K562 (cell line): ENCODE measurements around the gene MORC4. TPM values are rescaled to one million over a fixed set of nuclear protein-coding genes. Genes with fewer than 3 reads are reported as not detected.

ENCODE experiments used
- ATAC-seq: fragments of 200-7000 bp; cut with Tn5 transposase; 3 replicates; pipeline ENCODE4 v1.9.1; 2020; ENCODE audit warnings: moderate library complexity
- BruUV-seq: library from RNA; stranded (reverse); fragments of 400-500 nt; replicated peaks from 2 replicates; lab custom pipeline; 2021; lab: Mats Ljungman, UMichigan
- CTCF ChIA-PET: fragments of 300-600 bp; formaldehyde crosslinking; extraction: SDS; loops from one replicate; lab custom pipeline; 2021; ENCODE audit warnings: low intra/inter-chr PET ratio; lab: Yijun Ruan, JAX
- POLR2A ChIA-PET: fragments of 300-600, 350-650 bp; sonication (Branson Sonifier 250); formaldehyde crosslinking; extraction: SDS; loops from one replicate; lab custom pipeline; 2021; ENCODE audit warnings: antibody characterized with exemption, inconsistent platforms; lab: Yijun Ruan, JAX
- DNase-seq, 4 experiments: peaks; one replicate each; pipeline versions ENCODE4 v3.0.0 to v3.0.0-alpha.2; 2011 to 2018; ENCODE audit warnings: low spot score in 3 of 4, mixed read lengths in 3 of 4; ENCODE audit errors: extremely low read depth in 1 of 4
- FAIRE-seq: peaks from 2 replicates; lab custom pipeline; 2011; peaks lifted over from hg19 to GRCh38; lab: Jason Lieb, UNC
- H2AFZ ChIP-seq: 2 replicates; pipeline ENCODE4 v1.6.0; 2011; ENCODE audit warnings: low read depth, low read length, control low read depth, inconsistent platforms
- H3K27ac ChIP-seq: fragments of 200-600 bp; 3 replicates; pipeline ENCODE4 v1.8.0; 2011; ENCODE audit warnings: low read depth, mild to moderate bottlenecking, control low read depth, inconsistent platforms, low read length, moderate library complexity, mixed read lengths; ENCODE audit errors: extremely low read depth
- H3K27me3 ChIP-seq, 2 experiments: fragments of 300-600 bp in 1 of 2; 2 replicates in 1 of 2; 3 replicates in 1 of 2; pipeline versions ENCODE4 v1.6.0 to v1.8.0; 2011; ENCODE audit warnings: inconsistent platforms in 2 of 2, low read length in 2 of 2, mild to moderate bottlenecking in 1 of 2, mixed read lengths in 1 of 2, moderate library complexity in 1 of 2; ENCODE audit not compliant: control insufficient read depth in 2 of 2, insufficient read depth in 2 of 2
- H3K36me3 ChIP-seq: fragments of 300-600 bp; 3 replicates; pipeline ENCODE4 v1.8.0; 2011; ENCODE audit warnings: mild to moderate bottlenecking, low read length, inconsistent platforms; ENCODE audit not compliant: control insufficient read depth, insufficient read depth
- H3K4me1 ChIP-seq, 2 experiments: fragments of 200-600 bp in 1 of 2; replicated peaks in 1 of 2; 2 replicates in 1 of 2; 3 replicates in 1 of 2; pipeline versions ENCODE4 v1.5.1 to v1.8.0; 2011; ENCODE audit warnings: inconsistent platforms in 2 of 2, low read length in 2 of 2, mild to moderate bottlenecking in 1 of 2, mixed read lengths in 1 of 2, moderate library complexity in 1 of 2; ENCODE audit not compliant: control insufficient read depth in 2 of 2, insufficient read depth in 2 of 2
- H3K4me2 ChIP-seq: 2 replicates; pipeline ENCODE4 v1.6.1; 2011; ENCODE audit warnings: low read length, control low read depth, inconsistent platforms, mixed read lengths; ENCODE audit not compliant: insufficient read depth
- H3K4me3 ChIP-seq: fragments of 200-600 bp; sonication (generic), shearing (Covaris generic); 2 replicates; pipeline ENCODE4 v1.5.1; 2016; ENCODE audit warnings: control low read depth, inconsistent platforms
- H3K79me2 ChIP-seq: fragments of 200-600 bp; 3 replicates; pipeline ENCODE4 v1.8.0; 2011; ENCODE audit warnings: low read length, inconsistent platforms; ENCODE audit not compliant: control insufficient read depth, insufficient read depth
- H3K9ac ChIP-seq, 2 experiments: 2 replicates each; pipeline versions ENCODE4 v1.6.0 to v1.6.1; 2011; ENCODE audit warnings: low read depth in 2 of 2, low read length in 2 of 2, control low read depth in 1 of 2, inconsistent platforms in 1 of 2, mild to moderate bottlenecking in 1 of 2, mixed read lengths in 1 of 2; ENCODE audit not compliant: insufficient read depth in 1 of 2
- H3K9me1 ChIP-seq: one replicate; pipeline ENCODE4 v1.6.0; 2011; ENCODE audit warnings: inconsistent platforms, mild to moderate bottlenecking, low read length, moderate library complexity; ENCODE audit not compliant: control insufficient read depth, insufficient read depth
- H3K9me3 ChIP-seq: replicated peaks from 2 replicates; pipeline ENCODE4 v1.5.1; 2011; ENCODE audit warnings: low read depth, low read length, inconsistent platforms; ENCODE audit not compliant: control insufficient read depth, insufficient read depth
- H4K20me1 ChIP-seq: replicated peaks from 2 replicates; pipeline ENCODE4 v1.6.1; 2011; ENCODE audit warnings: low read length, inconsistent platforms, mixed read lengths; ENCODE audit not compliant: control insufficient read depth, insufficient read depth
- HDGF ChIP-seq: fragments of 450-650 bp; IDR thresholded peaks from 2 replicates; pipeline ENCODE4 v1.6.1; 2016
- ILK ChIP-seq: fragments of 450-650 bp; IDR thresholded peaks from 2 replicates; pipeline ENCODE4 v1.6.1; 2016; ENCODE audit warnings: missing genetic modification characterization, low read depth, mild to moderate bottlenecking, missing compliant biosample characterization, moderate library complexity, borderline replicate concordance
- PHB2 ChIP-seq: fragments of 450-650 bp; IDR thresholded peaks from 2 replicates; pipeline ENCODE4 v1.6.1; 2017; ENCODE audit warnings: low read depth
- PTBP1 ChIP-seq: fragments of 200-400 bp; formaldehyde crosslinking; IDR thresholded peaks from 2 replicates; pipeline ENCODE4 v1.6.1; 2017; ENCODE audit warnings: low read depth, low read length
- RBFOX2 ChIP-seq: fragments of 200-400 bp; formaldehyde crosslinking; IDR thresholded peaks from 2 replicates; pipeline ENCODE4 v1.6.1; 2017; ENCODE audit warnings: low read depth, mild to moderate bottlenecking, low read length, moderate library complexity
- RHOXF2B ChIP-seq: fragments of 250-450 bp; sonication (Bioruptor Pico); conservative IDR thresholded peaks from 2 replicates; pipeline ENCODE4 v1.5.1; 2021
- SP2 ChIP-seq: IDR thresholded peaks from 2 replicates; pipeline ENCODE4 v1.6.1; 2011; ENCODE audit warnings: mild to moderate bottlenecking, low read depth, low read length, moderate library complexity; ENCODE audit not compliant: poor library complexity, severe bottlenecking; ENCODE audit errors: extremely low read depth
- STAT5B ChIP-seq: fragments of 250-450 bp; sonication (Bioruptor Pico); IDR thresholded peaks from 2 replicates; pipeline ENCODE4 v1.8.0; 2021; ENCODE audit warnings: mild to moderate bottlenecking, inconsistent platforms
- ZNF324 ChIP-seq: fragments of 250-450 bp; sonication (Bioruptor Pico); IDR thresholded peaks from 2 replicates; pipeline ENCODE4 v1.4.0; 2020; ENCODE audit warnings: mild to moderate bottlenecking
- ZNF584 ChIP-seq: fragments of 200-800 bp; sonication (Bioruptor generic); IDR thresholded peaks from 2 replicates; pipeline ENCODE4 v1.6.1; 2016; ENCODE audit warnings: low read depth, mild to moderate bottlenecking, missing genetic modification characterization, missing compliant biosample characterization
- ZNF699 ChIP-seq: fragments of 250-450 bp; sonication (Bioruptor Pico); IDR thresholded peaks from 2 replicates; pipeline ENCODE4 v1.8.0; 2021; ENCODE audit warnings: mild to moderate bottlenecking, moderate library complexity; ENCODE audit not compliant: insufficient replicate concordance
- WGBS: fragments of 100-300 bp; shearing (Covaris generic); methylation state at CpG from one replicate; pipeline ENCODE4 v1.1.6; 2016; ENCODE audit warnings: low coverage, mixed read lengths; ENCODE audit not compliant: insufficient coverage; ENCODE audit errors: missing lambda C conversion rate; 5-methylcytosine and 5-hydroxymethylcytosine counted together
- in situ Hi-C: fragments of 300-500 bp; cut with MboI; formaldehyde crosslinking; loops from 4 replicates; pipeline ENCODE4 v1.15.0; 2018; ENCODE audit warnings: inconsistent platforms, mixed read lengths
- intact Hi-C: fragments of 100-400 bp; cut with micrococcal nuclease; formaldehyde crosslinking; loops from 2 replicates; pipeline ENCODE4 v1.14.2; 2022
- polyA plus RNA-seq, 8 experiments: library from polyadenylated mRNA; depleted of rRNA in 4 of 8; stranded (reverse) in 5 of 8; unstranded in 3 of 8; fragments of >200 nt; fragmentation: Nextera tagmentation in 2 of 8; fragmentation: Illumina TruSeq in 1 of 8; extraction: Ambion mirVana in 2 of 8; extraction: Trizol in 1 of 8; gene quantifications; 2 replicates each; pipeline versions ENCODE4 v1.2.1 to v1.2.3, GENCODE V29; 2011 to 2014; ENCODE audit warnings: inconsistent platforms in 1 of 8, missing spikeins in 1 of 8
- total RNA-seq, 7 experiments: library from RNA; depleted of rRNA in 6 of 7; stranded (reverse); fragments of >200 nt in 6 of 7; fragmentation: Illumina TruSeq in 2 of 7; extraction: Trizol in 2 of 7; gene quantifications; 2 replicates each; pipeline versions ENCODE4 v1.2.1 to v1.2.3, GENCODE V29; 2011 to 2021; ENCODE audit warnings: low replicate concordance in 1 of 7

The MORC4 gene
- total and polyA plus RNA-seq, 9 of the 15 experiments (the other 6 are each of a cell fraction or from before 2014, with no cell fraction given): 0.04 to 0.53 (median 0.18) TPM

- Histone ChIP-seq H3K27ac (no peak overlapping the region), H3K4me2 (no peak overlapping the region), H3K36me3 (no peaks in the 10 kb centered on the region), H3K4me3 (no peak overlapping the region), H3K9ac (no peak overlapping the region), H3K9me1 (no peaks in the 10 kb centered on the region), H2AFZ (no peak overlapping the region), H3K27me3 (no peaks in the 10 kb centered on the region), H4K20me1 (no peaks in the 10 kb centered on the region; the same call in 1 of the 2 replicates), H3K9me3 (no peaks in the 10 kb centered on the region), H3K4me1 (no peaks in the 10 kb centered on the region), H3K79me2 (no peaks in the 10 kb centered on the region)
- no peak for TF ChIP-seq HDGF
- no peak for TF ChIP-seq RHOXF2B
- TF ChIP-seq PHB2: no peak
- TF ChIP-seq ZNF584 (CRISPR knock-in tag): no peak
- no peak for TF ChIP-seq RBFOX2
- no peak for TF ChIP-seq STAT5B
- no peak for TF ChIP-seq SP2
- no peak for TF ChIP-seq ZNF324 (CRISPR knock-in tag)
- TF ChIP-seq PTBP1: no peak
- no peak for TF ChIP-seq ILK (tag)
- no peak for TF ChIP-seq ZNF699
- no peak for DNase-seq
- in situ Hi-C loops: loop anchor here (25.0 kb wide), 1 partner anchor 992 kb away; no protein-coding TSS in a partner anchor
- ChIA-PET CTCF (interaction anchor here (0.7 kb wide), 1 partner anchor 58 kb away, joined by 3 read pairs; no protein-coding TSS in a partner anchor), POLR2A (no interaction called here)
- no peak for FAIRE-seq
- BruUV-seq: no TSS peak
- ATAC-seq: no peak; the same call in 2 of the 3 replicates
- WGBS: 0% methylated on average over 2 of the region's 3 CpGs
- intact Hi-C loops: loop anchor here (2.0 to 10.0 kb wide), 6 partner anchors 58 to 997 kb away; partner anchors contain the start of genes NCBP2L and TSC22D3
Observed at GRCh38 chrX:106894978-106895452, 105.0 kb downstream of the MORC4 start.
